Spleen (tissue), 11 donors: Measurements from ENCODE around the gene SNX30. TPM values are rescaled to one million over a fixed set of nuclear protein-coding genes. Genes with fewer than 3 reads are reported as not detected.

Experiments
- DNase-seq: peaks from one replicate; pipeline ENCODE4 v3.0.0-alpha.2; 2020
- H3K27ac ChIP-seq, 8 donors: fragments of 200-600 bp; sonication (generic) in 7 of 8; 1 replicate in 4 of 8; 2 replicates in 4 of 8; pipeline versions ENCODE4 v1.5.0 to v1.8.0; 2016 to 2021; ENCODE audit warnings: inconsistent platforms in 4 of 8, mild to moderate bottlenecking in 4 of 8, moderate library complexity in 1 of 8
- H3K27me3 ChIP-seq, 7 donors: fragments of 200-600 bp; sonication (generic) in 6 of 7; replicated peaks in 1 of 7; 1 replicate in 4 of 7; 2 replicates in 3 of 7; pipeline versions ENCODE4 v1.5.0 to v1.8.0; 2016 to 2021; ENCODE audit warnings: inconsistent platforms in 3 of 7, mild to moderate bottlenecking in 1 of 7
- H3K36me3 ChIP-seq, 6 donors: fragments of 200-600 bp; sonication (generic) in 5 of 6; 1 replicate in 4 of 6; 2 replicates in 2 of 6; pipeline versions ENCODE4 v1.5.0 to v1.8.0; 2016 to 2021; ENCODE audit warnings: inconsistent platforms in 2 of 6
- H3K4me1 ChIP-seq, 6 donors: fragments of 200-600 bp; sonication (generic) in 5 of 6; 1 replicate in 3 of 6; 2 replicates in 3 of 6; pipeline versions ENCODE4 v1.5.0 to v1.8.0; 2016 to 2021; ENCODE audit warnings: inconsistent platforms in 3 of 6
- H3K4me3 ChIP-seq, 8 donors: fragments of 200-600 bp; sonication (generic) in 7 of 8; 1 replicate in 4 of 8; 2 replicates in 4 of 8; pipeline versions ENCODE4 v1.5.0 to v1.8.0; 2016 to 2021; ENCODE audit warnings: inconsistent platforms in 4 of 8, mild to moderate bottlenecking in 4 of 8, moderate library complexity in 2 of 8
- H3K9me3 ChIP-seq, 8 donors: fragments of 200-600 bp; sonication (generic) in 7 of 8; 1 replicate in 4 of 8; 2 replicates in 4 of 8; pipeline versions ENCODE4 v1.5.0 to v1.8.0; 2016 to 2021; ENCODE audit warnings: inconsistent platforms in 4 of 8
- POLR2A ChIP-seq, 3 donors: fragments of 450-650 bp; IDR thresholded peaks; one replicate each; pipeline ENCODE4 v1.5.1; 2017; ENCODE audit warnings: antibody characterized with exemption in 3 of 3, mild to moderate bottlenecking in 1 of 3
- POLR2AphosphoS5 ChIP-seq, 3 donors: sonication (generic); formaldehyde crosslinking; IDR thresholded peaks; one replicate each; pipeline ENCODE4 v1.5.1; 2017; ENCODE audit warnings: antibody characterized with exemption in 3 of 3
- WGBS, 5 donors: extraction: QIAGEN DNeasy Blood & Tissue Kit in 3 of 5; methylation state at CpG; one replicate each; pipeline versions ENCODE4 v1.1.5 to v1.1.7; 2013 to 2018; 5-methylcytosine and 5-hydroxymethylcytosine counted together
- intact Hi-C: fragments of 100-400 bp; cut with DNase I; formaldehyde crosslinking; loops from one replicate; pipeline ENCODE4 v1.15.0; 2023; ENCODE audit warnings: low total_unique reads
- polyA plus RNA-seq, 3 donors: library from polyadenylated mRNA; stranded (reverse); fragments of 200-250 nt; gene quantifications; one replicate each; pipeline ENCODE4 v1.2.1, GENCODE V29; 2013
- total RNA-seq, 7 donors: library from RNA; depleted of rRNA in 3 of 7; stranded (reverse); fragments of >200 nt in 3 of 7; fragmentation: NEBNext Ultra II Directional in 4 of 7; extraction: Animal tissue kit (Norgen Biotek cat#: 25700) in 4 of 7; gene quantifications; one replicate each; pipeline versions ENCODE4 v1.1.0 to v1.2.1, GENCODE V29; 2016 to 2021
- TF ChIP-seq, protein P1 (sequence below), 11 experiments: fragments of 200-600 bp in 7 of 11; fragments of 450-650 bp in 4 of 11; sonication (generic) in 4 of 11; IDR thresholded peaks in 8 of 11; conservative IDR thresholded peaks in 3 of 11; 1 replicate in 7 of 11; 2 replicates in 4 of 11; pipeline versions ENCODE4 v1.4.0 to v1.8.0; 2016 to 2021; ENCODE audit warnings: antibody characterized with exemption in 11 of 11, inconsistent platforms in 4 of 11, mild to moderate bottlenecking in 1 of 11
- donor health status: healthy with polysubstance abuse.
- donor health status: DM: no; HTN: no; CAD: no; lungs with moderate emphysema.
- donor health status: DM: no; HTN: no; CAD: no.
- donor health status: Bipolar disorder and iron deficiency.
- donor health status: healthy.
- donor health status: DM: no; HTN: no; CAD: no.
- donor health status: DM: yes; HTN: yes; CAD: no.

SNX30 gene
- total and polyA plus RNA-seq, 10 donors = 1.2 to 23.3 (median 14.6) TPM

DNA sequence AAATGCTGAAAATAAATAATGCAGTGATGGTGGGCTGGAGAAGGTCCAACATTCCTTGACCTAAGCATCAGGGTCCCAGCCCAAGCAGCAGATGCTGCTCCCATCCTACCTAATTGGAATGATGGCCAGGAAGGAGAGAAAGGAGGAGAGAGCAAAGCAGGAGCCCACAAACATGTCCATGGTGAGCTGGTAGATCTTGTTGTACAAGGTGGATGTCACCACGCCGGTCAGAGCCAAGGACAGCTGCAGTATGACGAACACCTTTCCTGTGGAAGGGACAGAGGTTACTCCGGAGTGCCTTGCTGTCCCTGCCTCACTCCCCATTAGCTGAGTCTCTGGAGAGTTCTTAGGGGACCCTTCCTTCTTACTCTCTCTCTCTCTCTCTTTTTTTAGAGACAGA is 135.8 kb downstream of the SNX30 start:
- DNase-seq = no peak
- H3K27ac ChIP-seq = no peak overlapping the region
- no peak overlapping the region for H3K4me3 ChIP-seq
- H3K9me3 ChIP-seq = no peaks in the 10 kb centered on the region
- peaks cover 0 to 18% (median 12%) of the 10 kb centered on the region in 6 donors for H3K4me1 ChIP-seq
- TF ChIP-seq POLR2A (IDR thresholded peaks at IDR 0.05) = no peak
- H3K27me3 ChIP-seq = peaks cover 0 to 26% (median 16%) of the 10 kb centered on the region in 7 donors
- WGBS, 5 donors = 89 to 98% (median 92%) methylated on average over 4 of the region's 4 CpGs
- peaks cover 0 to 3% (median 0%) of the 10 kb centered on the region in 6 donors for H3K36me3 ChIP-seq
- intact Hi-C loops = no loop called here

DNA sequence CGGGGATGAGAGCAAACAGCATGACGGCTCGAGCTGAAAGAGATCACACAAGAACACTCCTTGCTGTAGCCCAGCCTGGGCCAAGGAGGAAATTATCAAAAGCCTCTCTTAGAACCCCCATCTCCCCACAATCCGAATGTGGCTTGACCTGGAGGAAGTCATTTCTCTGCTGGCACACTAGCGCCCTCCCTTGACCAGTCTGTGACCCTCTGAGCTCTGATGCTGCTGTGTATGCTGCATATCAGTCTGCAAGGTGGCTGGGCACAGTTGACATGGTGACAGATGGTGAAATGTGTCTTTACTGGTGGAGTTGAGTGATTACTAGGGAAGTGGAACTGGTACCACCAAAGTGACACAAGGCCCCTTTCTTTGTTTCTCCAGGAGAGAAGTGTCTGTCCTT is 136.8 kb downstream of the SNX30 start:
- peaks cover 0 to 20% (median 12%) of the 10 kb centered on the region in 6 donors for H3K4me1 ChIP-seq
- no peak overlapping the region for H3K27ac ChIP-seq
- peaks cover 0 to 36% (median 17%) of the 10 kb centered on the region in 7 donors for H3K27me3 ChIP-seq
- 44 to 59% (median 53%) methylated on average over 5 of the region's 5 CpGs for WGBS, 5 donors
- no peak for DNase-seq
- intact Hi-C loops = no loop called here
- no peaks in the 10 kb centered on the region for H3K9me3 ChIP-seq
- TF ChIP-seq POLR2A (IDR thresholded peaks at IDR 0.05) (no peak), POLR2AphosphoS5 (IDR thresholded peaks at IDR 0.05) (peak in 1 of 3 donors; percentile 18)
- TF ChIP-seq, protein P1, sequence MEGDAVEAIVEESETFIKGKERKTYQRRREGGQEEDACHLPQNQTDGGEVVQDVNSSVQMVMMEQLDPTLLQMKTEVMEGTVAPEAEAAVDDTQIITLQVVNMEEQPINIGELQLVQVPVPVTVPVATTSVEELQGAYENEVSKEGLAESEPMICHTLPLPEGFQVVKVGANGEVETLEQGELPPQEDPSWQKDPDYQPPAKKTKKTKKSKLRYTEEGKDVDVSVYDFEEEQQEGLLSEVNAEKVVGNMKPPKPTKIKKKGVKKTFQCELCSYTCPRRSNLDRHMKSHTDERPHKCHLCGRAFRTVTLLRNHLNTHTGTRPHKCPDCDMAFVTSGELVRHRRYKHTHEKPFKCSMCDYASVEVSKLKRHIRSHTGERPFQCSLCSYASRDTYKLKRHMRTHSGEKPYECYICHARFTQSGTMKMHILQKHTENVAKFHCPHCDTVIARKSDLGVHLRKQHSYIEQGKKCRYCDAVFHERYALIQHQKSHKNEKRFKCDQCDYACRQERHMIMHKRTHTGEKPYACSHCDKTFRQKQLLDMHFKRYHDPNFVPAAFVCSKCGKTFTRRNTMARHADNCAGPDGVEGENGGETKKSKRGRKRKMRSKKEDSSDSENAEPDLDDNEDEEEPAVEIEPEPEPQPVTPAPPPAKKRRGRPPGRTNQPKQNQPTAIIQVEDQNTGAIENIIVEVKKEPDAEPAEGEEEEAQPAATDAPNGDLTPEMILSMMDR (IDR thresholded peaks at IDR 0.05 in 8 of 11, conservative IDR thresholded peaks at IDR 0.05 in 3 of 11) = peak in 2 of 11 experiments; percentile 18
- no peaks in the 10 kb centered on the region for H3K36me3 ChIP-seq
- no peak overlapping the region for H3K4me3 ChIP-seq

DNA sequence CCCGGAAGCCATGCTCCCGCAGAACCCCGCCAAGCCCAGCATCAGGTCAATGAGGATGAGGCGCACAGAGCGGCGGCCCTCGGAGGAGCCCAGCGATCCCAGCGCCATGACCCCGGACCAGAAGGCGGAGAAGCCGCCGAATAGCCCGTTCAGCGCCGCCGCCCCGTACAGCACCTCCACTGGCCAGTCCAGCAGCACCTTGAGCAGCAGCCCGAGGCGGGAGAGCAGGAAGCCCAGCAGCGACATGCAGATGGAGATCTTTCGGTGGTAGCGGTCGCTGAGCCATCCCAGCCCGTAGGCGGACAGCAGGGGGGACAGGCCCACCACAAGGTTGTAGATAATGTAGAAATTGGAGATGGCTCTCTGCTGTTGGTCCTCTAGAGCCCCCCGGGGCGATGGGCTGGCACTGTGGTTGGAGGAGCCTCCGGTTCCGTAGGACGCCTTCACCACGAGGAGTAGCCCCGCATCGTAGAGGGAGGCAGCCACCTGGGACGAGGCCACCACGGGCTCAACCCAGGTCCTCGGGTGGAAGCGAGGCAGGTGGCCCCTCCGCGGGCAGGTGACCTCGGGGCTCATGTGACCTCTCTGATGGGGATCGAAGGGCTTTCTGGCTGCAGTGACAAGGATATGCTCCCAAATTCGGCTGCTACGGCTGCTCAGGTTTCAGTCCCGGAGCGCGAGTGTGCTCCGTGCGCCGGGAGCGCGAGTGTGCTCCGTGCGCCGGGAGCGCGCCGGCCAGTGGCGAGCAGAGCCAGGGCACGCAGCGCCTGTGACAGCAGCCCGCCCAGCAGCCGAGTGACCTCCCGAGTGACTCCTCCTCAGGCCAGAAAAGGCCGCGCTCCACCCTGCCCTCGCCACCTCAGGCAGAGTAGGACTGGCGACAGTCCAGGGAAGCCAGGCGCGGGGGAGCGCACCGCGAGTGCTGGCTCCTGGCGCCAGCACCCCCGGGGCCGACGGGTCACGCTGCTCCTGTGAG is 139.8 kb downstream of the SNX30 start, which contains the start of gene SLC46A2:
TSS of gene SLC46A2 (minus strand) at position 771 of the 976 bp plus-strand sequence. CDS start at position 576, 195 bp downstream.
- 13 to 18% (median 16%) methylated on average over 38 to 78 of the region's 78 CpGs for WGBS, 5 donors
- TF ChIP-seq, protein P1 (IDR thresholded peaks at IDR 0.05 in 8 of 11, conservative IDR thresholded peaks at IDR 0.05 in 3 of 11) = no peak
- TF ChIP-seq POLR2A (IDR thresholded peaks at IDR 0.05) (no peak), POLR2AphosphoS5 (IDR thresholded peaks at IDR 0.05) (peak in 2 of 3 donors; percentile 34 to 67)
- Histone ChIP-seq H3K4me1 (peaks cover 0 to 41% (median 17%) of the 10 kb centered on the region in 6 donors), H3K9me3 (no peaks in the 10 kb centered on the region), H3K27me3 (peaks cover 0 to 38% (median 17%) of the 10 kb centered on the region in 7 donors), H3K27ac (peak within 1 kb of the TSS in 2 of 8 donors; percentile 39 to 68), H3K36me3 (no peaks in the 10 kb centered on the region), H3K4me3 (peak within 1 kb of the TSS in 7 of 8 donors; percentile 9 to 61 (median 28))
- peak; percentile 75 for DNase-seq
- intact Hi-C loops = no loop called here

DNA sequence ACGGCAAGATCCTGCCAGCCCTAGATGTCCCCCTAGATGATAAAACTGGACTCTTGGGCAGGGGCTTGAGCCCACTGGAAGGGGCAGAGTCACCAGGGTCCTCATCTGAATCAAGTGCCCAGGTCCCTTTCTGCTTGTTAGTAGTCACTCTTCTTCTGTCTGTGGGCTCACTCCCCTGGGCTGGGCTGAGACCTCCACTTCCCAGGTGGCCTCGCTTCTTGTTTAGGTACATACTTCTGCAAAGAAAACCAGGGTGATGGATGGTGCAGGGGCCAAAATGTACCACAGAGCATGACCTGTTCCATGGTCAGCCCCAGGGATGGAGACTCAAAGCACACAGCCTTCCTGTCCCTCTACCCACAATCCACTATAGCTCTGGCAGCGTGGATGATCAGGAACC is 141.0 kb downstream of the SNX30 start:
- Histone ChIP-seq H3K9me3 (no peaks in the 10 kb centered on the region), H3K36me3 (no peaks in the 10 kb centered on the region), H3K4me1 (peaks cover 0 to 48% (median 17%) of the 10 kb centered on the region in 6 donors), H3K4me3 (peak overlapping the region in 1 of 8 donors; percentile 31), H3K27ac (no peak overlapping the region), H3K27me3 (peaks cover 0 to 38% (median 17%) of the 10 kb centered on the region in 7 donors)
- intact Hi-C loops = no loop called here
- no peak for DNase-seq
- TF ChIP-seq, protein P1 (IDR thresholded peaks at IDR 0.05 in 8 of 11, conservative IDR thresholded peaks at IDR 0.05 in 3 of 11) = no peak
- TF ChIP-seq POLR2A (IDR thresholded peaks at IDR 0.05) (no peak), POLR2AphosphoS5 (IDR thresholded peaks at IDR 0.05) (no peak)
- 81 to 98% (median 92%) methylated on average over 3 of the region's 3 CpGs for WGBS, 5 donors
